ENCODE results near the gene ELAC1.

DNA sequence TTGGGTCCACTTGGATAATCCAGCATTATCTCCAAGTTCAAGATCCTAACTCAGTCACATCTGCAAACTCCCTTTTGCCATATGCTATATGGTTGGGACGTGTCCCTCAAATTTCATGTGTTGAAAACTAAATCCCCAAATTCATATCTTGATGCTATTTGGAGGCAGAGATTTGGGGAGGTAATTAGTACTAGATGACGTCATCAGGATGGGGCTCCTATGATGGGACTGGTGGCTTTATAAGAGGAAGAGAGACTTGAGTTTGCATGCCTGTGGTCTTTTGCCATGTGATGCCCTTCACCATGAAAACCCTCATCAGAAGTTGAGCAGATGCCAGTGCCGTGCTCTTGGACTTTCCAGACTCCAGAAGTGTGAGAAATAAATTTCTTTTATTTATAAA is 45.4 kb downstream of the ELAC1 start:
- TF ChIP-seq EP300 (IDR thresholded peaks at IDR 0.05; ENCODE audit: borderline replicate concordance) (no peak), REST (IDR thresholded peaks at IDR 0.05; ENCODE audit: low read depth) (no peak), CEBPB (IDR thresholded peaks at IDR 0.05) (no peak), TCF12 (IDR thresholded peaks at IDR 0.05; ENCODE audit: low read depth) (no peak), CREB1 (IDR thresholded peaks at IDR 0.05; ENCODE audit: low read depth) (no peak), YY1 (IDR thresholded peaks at IDR 0.05; ENCODE audit: low read depth) (no peak), TEAD4 (IDR thresholded peaks at IDR 0.05) (no peak), RAD21 (IDR thresholded peaks at IDR 0.05; ENCODE audit: low read depth) (no peak), USF1 (IDR thresholded peaks at IDR 0.05) (no peak), FOXM1 (IDR thresholded peaks at IDR 0.05; ENCODE audit: borderline replicate concordance, low read depth) (no peak), TAF1 (IDR thresholded peaks at IDR 0.05; ENCODE audit: low read depth) (no peak), EGR1 (IDR thresholded peaks at IDR 0.05) (no peak), ZBTB7A (IDR thresholded peaks at IDR 0.05; ENCODE audit: low read depth) (no peak)
- TF ChIP-seq, protein P1, sequence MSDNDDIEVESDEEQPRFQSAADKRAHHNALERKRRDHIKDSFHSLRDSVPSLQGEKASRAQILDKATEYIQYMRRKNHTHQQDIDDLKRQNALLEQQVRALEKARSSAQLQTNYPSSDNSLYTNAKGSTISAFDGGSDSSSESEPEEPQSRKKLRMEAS (IDR thresholded peaks at IDR 0.05): no peak

Data from Ishikawa (cell line).